ENCODE results near the gene DZIP1L.

GRCh38 chr3:138119423-138119766 is 4.0 kb upstream of the DZIP1L start:
- TF ChIP-seq ISL1 (CRISPR knock-in tag; IDR thresholded peaks at IDR 0.05) (no peak), ARNTL (CRISPR knock-in tag; IDR thresholded peaks at IDR 0.05; ENCODE audit: borderline replicate concordance, low read depth) (no peak), PATZ1 (CRISPR knock-in tag; IDR thresholded peaks at IDR 0.05; ENCODE audit: borderline replicate concordance) (no peak), OSR1 (CRISPR knock-in tag; IDR thresholded peaks at IDR 0.05) (no peak), CSDC2 (CRISPR knock-in tag; IDR thresholded peaks at IDR 0.05) (no peak), GLIS3 (CRISPR knock-in tag; IDR thresholded peaks at IDR 0.05) (no peak)
